GM21528 (cell line): Measurements from ENCODE around the gene SPNS2.

Experiments
- ATAC-seq: cut with Tn5 transposase; IDR thresholded peaks from one replicate; pipeline ENCODE4 v1.9.1; 2021; ENCODE audit warnings: mild to moderate bottlenecking, moderate library complexity; ENCODE audit not compliant: unreplicated experiment, low FRiP score

The SPNS2 gene, protein sequence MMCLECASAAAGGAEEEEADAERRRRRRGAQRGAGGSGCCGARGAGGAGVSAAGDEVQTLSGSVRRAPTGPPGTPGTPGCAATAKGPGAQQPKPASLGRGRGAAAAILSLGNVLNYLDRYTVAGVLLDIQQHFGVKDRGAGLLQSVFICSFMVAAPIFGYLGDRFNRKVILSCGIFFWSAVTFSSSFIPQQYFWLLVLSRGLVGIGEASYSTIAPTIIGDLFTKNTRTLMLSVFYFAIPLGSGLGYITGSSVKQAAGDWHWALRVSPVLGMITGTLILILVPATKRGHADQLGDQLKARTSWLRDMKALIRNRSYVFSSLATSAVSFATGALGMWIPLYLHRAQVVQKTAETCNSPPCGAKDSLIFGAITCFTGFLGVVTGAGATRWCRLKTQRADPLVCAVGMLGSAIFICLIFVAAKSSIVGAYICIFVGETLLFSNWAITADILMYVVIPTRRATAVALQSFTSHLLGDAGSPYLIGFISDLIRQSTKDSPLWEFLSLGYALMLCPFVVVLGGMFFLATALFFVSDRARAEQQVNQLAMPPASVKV

DNA sequence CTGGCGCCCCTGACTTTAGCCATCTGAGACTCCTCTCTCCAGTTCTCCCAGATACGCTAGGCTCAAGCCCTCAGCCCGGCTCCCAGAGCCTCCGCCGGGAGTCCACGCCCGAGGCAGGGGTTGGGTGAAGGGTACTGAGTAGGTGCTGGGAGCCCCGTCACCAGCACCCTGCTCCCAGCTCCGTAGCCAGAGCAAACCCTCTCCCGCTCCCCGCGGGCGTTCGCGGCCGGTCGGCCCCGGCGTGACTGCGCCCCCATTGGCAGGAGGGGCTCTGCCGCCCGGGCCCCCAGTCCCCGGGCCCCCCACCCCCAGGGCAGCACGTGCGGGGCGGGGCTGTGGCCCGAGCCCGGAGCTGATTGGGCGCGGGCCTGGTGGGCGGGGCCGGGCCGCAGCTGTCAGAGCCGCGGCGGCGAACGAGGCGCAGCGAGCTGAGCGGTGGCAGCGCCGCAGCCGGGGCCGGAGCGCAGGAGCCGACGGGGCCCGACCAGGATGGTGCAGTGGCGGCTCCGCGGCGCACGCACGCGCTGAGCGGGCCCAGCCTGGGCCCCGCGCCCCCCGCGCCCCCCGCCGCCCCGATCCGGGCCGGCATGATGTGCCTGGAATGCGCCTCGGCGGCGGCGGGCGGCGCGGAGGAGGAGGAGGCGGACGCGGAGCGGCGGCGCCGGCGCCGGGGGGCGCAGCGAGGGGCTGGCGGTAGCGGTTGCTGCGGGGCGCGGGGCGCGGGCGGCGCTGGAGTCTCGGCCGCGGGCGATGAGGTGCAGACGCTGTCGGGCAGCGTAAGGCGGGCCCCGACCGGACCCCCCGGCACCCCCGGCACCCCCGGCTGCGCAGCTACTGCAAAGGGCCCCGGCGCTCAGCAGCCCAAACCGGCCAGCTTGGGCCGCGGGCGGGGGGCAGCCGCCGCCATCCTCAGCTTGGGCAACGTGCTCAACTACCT lies at the start of gene SPNS2:
SPNS2 (plus strand) TSS at position 421 of the 937 bp plus-strand sequence; CDS start at position 588, 167 bp downstream.
- no peak for ATAC-seq

DNA sequence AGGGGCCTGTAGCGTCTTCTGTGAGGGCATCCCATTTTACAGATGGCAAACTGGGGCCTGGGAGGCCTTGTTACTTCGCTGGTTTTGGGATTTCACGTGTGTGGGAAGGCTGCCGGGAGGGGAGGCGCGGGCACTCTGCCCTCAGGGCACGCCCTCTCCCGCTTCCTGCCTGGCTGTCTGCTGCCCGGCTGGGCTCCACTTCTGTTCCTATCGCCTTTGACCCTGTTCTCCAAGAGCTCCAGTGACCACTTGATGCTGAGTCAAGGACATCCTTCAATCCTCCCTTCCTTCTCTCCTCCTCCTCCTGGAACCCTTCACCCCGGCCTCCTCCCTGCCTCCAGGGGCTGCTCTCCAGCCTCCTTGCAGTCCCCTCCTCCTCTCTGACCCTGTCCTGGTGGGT lies 48.9 kb upstream of the SPNS2 start:
- no peak for ATAC-seq

DNA sequence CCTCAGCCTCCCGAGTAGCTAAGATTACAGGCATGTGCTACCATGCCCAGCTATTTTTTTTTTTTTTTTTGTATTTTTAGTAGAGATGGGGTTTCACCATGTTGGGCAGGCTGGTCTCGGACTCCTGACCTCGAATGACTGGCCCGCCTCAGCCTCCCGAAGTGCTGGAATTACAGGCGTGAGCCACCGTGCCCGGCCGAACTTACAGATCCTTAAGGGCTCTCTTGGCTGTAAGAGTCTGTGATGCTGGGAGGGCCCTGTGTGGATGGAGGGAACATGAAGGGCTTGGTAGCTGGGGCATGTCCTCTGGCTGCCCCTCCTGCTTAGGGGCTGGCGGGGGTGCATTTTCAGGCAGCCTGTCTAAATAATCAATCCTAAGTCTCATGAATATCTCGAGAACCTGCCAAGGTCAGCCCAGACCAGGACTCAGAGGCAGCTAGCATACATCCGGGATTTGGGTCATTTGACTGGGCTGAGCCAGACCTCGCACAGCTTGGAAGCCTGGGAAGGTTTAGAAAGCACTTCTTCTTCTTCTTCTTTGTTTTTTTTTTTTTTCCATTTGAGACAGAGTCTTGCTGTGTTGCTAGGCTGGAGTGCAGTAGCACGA lies 47.9 kb upstream of the SPNS2 start:
- ATAC-seq = no peak

DNA sequence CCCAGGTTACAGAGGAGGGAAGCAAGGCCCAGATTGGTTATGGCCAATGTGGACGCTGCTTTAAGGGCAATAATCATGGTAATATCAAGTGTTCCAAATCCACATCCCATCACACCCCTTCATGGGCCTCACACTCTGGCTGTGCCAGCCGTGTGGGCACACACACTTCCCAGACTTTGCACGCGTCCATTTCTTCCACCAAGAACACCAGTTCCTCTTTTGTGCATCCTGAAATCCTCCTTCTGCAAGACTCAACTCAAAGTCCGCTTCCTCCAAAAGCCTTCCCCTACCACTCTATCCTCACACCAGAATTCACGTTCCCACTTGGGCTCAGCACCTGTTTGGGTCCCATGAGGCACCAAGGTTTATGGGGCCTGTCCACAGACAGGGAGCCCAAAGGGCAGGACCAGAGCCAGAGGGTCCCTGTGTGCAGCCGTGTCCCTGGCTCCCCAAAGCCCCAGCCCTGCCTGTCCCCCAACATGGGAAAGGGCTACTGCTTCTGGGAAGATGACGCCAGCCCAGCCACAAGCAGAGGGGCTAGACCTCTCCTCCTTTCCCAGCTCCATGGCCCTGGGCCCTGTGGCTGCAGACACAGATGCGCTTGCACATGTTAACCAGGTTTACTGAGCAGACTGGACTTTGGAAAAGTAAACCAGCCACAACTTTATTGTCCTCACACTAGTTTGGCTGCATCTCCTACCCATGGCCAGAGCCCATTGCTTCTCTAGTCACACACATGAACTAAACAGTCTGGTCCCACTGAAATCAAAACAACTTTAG lies 44.7 kb upstream of the SPNS2 start:
- ATAC-seq = no peak

DNA sequence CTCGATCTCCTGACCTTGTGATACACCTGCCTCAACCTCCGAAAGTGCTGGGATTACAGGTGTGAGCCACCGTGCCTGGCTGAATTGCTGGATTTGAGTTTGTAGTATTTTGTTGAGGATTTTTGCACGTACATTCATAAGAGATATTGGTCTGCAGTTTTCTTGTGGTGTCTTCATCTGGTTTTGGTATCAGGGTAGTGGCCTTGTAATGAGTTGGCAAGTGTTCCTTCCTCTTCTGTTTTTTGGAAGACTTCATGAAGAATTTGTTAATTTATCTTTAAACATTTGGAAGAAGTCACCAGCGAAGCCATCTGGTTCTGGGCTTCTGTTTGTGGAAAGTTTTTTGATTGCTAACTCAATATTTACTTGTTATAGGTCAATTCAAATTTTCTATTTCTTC lies 38.0 kb upstream of the SPNS2 start:
- ATAC-seq = no peak

DNA sequence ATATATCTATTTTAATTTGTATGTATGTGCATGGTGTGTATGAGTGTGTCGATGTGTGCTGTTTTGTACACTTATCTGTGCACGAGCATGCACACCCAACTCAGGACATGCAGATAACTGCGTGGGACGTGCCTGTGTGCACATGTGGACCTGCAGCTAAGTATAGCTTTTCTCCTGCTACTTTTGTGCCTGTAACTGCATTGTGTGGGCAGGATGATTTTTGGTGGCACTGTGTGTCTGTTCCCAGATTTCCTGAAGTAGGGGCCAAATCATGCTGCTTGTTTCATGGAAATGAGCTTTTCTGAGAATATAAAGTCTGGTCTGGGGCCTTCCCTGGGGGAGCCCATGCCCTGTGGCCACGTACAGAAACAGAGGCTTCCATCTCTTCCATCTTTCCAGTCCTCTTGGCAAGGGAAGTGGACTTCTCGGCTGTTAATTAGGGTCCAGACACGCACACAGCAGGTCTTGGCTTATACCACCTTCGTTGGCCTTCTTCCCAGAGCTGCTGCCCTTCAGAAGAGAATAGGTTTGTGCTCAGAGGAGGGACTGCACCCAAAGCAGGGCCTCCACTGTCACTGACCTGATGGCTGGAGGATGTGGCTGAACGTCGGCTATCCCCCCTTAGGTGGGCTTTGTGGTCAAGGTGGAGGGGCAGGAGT lies 34.7 kb upstream of the SPNS2 start:
- no peak for ATAC-seq

DNA sequence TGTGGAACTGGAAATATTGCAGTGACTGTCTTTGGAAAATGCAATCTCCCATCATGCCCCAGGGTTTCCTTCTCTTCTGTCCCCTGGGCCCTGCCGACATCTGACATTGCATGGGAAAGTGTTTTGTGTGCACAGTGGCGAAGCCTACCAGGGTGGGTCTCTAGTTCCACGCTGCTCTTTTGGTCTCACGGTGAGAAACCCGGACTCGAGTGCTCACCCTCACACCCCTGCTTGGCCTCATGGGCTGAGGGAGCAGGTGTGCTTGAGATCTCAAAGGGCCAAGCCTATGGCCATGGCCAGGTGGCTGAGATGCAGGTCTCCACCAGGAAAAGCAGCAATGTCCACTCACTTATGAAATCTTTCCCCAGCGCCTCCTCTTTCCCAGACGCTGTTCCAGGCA lies 32.9 kb upstream of the SPNS2 start:
- no peak for ATAC-seq

DNA sequence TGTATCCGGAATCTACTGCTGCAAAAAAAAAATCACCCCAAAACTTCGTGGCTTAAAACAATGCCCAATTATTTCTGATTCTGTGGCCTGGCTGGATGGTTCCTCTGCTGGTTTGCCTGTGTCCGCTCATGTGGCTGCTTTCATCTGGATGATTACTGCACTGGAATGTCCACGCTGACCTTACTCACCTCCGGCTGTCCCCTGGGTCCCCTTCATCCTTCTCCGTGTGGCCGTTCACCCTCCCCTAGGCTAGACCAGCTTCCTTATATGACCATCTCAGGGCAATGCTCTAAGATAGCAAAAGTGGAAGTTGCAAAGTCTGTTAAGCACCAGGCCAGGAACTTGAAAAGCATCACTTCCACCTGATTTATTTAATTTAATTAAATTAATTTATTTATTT lies 31.4 kb upstream of the SPNS2 start:
- no peak for ATAC-seq

DNA sequence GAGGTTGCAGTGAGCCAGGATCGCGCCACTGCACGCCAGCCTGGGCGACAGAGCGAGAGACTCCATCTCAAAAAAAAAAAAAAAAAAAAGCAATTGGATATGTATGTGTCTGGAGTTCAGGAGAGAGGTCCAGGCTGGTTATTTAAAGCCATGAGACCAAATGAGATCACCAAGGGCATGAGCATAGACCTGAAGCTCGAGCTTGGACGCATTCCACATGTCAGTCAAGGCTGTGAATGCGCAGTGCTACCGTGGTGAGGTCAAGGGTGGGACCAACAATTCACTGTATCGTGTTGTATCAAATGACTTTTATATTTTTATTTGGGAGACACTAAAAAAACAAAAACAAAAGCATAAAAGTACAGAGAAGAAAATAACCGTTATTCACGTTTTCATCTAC lies 29.1 kb upstream of the SPNS2 start:
- ATAC-seq = no peak

DNA sequence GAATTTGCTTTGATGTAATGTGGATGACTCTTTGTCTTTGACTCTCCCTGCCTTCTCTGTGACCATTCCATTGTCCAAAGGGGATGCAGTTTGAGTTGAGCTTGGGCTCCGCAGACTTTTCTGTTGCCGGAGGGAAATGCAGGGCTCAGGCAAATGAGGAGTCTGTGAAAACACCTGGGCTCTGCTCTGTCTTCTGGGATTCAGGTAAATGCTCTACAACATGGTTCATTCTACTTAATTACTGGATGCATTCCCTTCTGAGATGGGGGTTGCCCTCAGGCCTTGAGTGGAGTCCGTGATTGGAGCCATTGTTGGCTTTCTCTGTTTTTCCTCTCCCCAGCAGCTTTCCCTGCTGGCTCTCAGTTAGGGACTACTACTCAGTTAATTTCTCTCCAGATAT lies 26.4 kb upstream of the SPNS2 start:
- ATAC-seq = no peak

DNA sequence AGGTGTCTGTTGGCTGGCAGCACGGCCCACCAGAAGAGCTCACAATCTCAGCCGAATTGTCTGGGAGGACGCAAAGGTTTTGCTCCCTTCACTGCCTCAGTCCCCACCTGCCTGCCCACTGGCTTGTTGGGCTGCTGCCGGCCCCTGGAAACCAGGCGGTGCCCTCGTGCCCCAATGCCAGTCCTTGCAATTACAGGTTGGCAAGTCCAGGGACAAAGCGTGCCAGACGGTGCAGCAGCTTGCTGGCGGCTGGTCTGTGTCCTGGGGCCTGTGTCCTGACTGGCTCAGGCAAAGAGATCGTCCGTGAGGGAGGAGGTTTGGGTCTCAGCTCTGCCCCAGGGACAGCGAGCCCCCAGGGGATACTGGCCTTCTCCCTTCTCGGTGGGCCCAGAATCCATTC lies 24.6 kb upstream of the SPNS2 start:
- ATAC-seq = no peak

DNA sequence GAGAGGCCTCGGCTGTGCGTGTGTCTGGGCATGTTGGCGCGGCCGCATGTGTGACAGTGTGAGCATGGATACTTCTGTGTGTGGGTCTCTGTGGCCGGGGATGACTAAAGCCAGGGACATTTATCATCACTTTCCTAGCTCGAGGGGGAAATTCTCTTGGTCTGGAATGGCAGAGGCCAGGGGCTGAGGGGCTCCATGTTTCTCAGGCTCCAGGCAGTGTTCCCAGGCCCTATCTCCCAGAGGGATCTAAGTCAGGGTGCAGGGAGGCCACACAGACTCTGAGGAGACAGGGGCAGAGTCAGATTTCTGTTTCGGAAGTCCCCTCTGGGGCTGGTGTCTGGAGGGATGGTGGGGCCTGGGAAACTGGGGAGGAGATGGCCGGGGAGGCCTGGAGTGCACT lies 23.7 kb upstream of the SPNS2 start:
- no peak for ATAC-seq

DNA sequence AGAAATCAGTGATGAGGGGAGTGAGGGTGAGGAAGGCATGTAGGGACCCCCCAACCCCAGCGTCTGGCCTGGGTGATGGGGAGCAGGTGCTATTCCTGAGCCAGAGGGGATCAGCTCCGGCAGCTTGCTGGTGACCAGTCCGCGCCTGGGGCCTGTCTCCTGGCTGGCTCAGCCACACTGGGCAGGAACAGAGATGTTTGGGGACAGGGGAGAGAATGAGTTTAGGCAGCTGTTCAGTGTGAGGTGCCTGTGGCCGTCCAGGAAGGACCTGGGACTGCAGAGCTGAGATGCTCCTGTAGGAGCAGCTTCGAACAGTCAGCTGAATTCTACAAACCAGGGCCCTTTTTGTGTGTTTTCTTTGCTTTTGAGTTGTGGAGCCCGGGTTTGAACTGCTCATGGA lies 23.2 kb upstream of the SPNS2 start:
- ATAC-seq = no peak

DNA sequence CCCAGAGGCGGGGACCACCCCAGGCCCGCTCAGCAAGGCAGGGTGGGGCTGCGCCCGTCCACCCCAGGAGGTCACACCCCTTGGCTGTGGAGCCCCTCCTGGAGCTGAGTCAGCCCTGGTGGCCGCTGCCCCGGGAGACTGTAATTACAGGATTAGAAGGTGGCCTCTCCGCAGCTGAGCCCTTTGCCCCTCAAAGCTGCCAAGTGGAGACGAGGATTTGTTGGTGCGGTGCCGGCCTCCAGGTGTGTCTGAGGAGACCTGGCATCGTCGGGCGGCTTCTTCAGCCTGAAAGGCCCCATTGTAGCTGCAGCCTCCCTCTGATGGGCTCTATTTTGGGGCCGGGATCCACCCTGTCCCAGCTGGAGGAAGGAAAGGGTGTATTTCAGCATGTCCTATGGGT lies 22.7 kb upstream of the SPNS2 start:
- ATAC-seq = no peak

DNA sequence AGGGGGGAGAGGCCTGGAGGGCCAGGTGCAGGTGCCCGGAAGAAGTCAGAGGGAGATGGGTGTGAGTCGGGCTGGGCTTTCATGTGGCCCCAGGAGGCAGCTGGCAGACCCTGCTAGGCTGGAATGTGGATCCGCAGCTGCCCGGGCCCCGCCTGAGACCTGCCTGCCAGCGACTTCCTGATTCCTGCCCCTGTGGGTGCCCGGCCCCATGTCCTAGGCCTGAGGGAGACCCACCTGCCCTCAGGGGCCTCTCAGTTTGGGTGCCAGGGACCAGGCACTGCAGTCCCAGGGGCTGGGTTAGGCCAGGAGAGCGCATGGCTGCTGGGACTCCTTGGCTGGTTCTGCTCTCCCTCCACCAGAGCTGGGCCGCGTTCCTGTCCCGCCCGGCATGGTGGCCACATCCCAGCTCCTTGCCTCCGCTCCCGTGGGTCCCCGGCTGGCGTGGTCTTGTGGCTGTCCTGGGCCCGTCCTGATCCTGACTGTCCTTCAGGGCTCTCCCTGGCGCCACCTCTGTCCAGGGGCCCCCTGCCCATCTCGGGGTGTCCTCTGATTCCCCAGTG lies 22.1 kb upstream of the SPNS2 start:
- ATAC-seq = no peak

DNA sequence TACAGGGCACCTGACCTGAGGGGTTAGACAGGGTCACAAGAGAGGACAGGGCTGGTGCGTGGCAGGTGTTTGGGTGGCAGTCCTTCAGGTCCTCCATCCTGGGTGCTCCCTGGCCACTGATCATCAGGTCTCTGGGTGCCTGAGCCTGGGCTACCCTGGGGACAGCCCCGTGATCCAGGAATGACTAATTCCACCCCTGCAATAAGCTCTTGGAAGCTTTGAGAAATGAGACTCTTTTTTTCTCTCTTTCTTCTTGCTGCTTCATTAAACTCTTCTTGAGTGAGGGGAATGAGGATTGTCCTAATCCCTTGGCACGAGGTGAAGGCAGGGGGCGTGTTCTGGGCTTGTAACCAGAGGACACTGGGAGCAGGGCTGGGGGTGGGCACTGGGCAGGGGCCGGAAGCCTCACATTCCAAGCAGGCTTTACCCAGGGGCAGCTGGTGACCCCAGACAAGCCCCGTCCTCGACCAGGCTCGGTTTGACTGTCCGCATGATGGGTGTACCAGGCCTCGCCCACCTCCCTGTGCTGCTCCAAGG lies 21.4 kb upstream of the SPNS2 start:
- ATAC-seq = no peak

DNA sequence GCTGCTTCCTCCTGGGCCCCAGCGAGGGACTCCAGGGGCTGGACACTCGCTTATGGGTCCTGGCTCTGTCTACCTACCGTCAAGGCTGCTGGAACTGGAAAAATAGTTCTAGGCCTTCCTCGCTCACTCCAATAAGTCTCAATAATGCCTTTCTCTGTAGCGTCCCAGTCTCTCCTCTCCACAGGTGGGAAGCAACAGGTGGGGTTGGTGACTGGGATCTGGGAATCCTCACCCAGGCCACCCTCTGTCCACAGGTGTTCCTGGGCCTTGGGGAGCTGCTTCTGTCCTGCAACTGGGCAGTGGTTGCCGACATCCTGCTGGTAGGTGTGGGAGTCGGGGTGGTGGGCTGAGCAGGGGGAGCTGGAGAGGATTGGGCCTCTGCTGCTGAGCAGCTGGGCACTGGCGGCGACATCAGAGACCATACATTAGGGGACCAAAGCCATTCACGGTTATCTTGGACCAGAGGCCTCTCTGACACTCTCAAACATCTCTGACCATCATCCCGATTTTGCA lies 20.3 kb upstream of the SPNS2 start:
- ATAC-seq = no peak

DNA sequence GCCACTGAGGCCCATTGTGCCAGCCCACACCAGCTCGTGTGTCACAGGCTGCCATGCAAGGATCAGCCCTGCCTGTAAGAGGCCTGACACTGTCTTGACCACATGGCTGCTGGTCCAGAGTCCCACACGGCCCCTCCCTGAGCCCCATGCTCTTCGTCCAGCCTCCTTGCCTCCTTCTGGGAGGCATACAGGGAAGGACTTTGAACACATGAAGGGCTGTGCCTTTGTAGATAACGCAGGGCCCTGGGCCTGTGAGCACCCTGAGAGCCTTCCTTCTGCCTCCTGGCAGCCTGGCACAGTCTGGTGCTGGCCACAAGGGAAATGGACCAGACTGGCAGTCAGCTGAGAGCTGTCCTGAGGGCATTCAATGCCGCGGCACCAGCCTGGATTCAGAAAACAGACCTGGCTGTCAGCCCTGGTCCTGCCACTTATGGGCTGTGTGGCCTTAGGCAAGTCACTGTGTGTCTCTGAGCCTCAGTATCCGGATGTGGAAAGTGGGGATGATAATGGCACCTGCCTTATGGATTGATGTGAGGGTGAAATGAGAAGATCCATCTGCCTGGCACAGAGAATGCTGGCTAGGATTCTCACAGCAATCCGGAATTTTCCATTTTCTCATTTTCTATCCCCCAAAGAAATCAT lies 19.2 kb upstream of the SPNS2 start:
- no peak for ATAC-seq
